NCI-H82 treated with DMSO at 0.1 percent for 48 hours (cell line): Measurements from ENCODE around the gene RDH16.
"Not testable (repeated sequence)": the region's sequence is repeated elsewhere in the genome, so short reads cannot be mapped to it uniquely, and the experiment has no call there.

Experiments used
- DNase-seq: peaks from one replicate; lab custom pipeline; 2025; ENCODE audit not compliant: unreplicated experiment; lab: John Stamatoyannopoulos, UW

RDH16 gene

GRCh38 chr12:56927281-56927680 is 30.1 kb downstream of the RDH16 start:
- DNase-seq, result no peak

GRCh38 chr12:56922031-56922430 is 35.4 kb downstream of the RDH16 start:
- no peak for DNase-seq

- DNase-seq, result no peak
Observed at GRCh38 chr12:56921346-56921745, 36.1 kb downstream of the RDH16 start.

GRCh38 chr12:56918139-56918538 is 39.3 kb downstream of the RDH16 start:
- not testable (repeated sequence) for DNase-seq

GRCh38 chr12:56916996-56917333 is 40.4 kb downstream of the RDH16 start:
- no peak for DNase-seq

GRCh38 chr12:56916296-56916995 is 41.0 kb downstream of the RDH16 start:
- DNase-seq, result no peak

- no peak for DNase-seq
Observed at GRCh38 chr12:56914724-56915123, 42.7 kb downstream of the RDH16 start.

GRCh38 chr12:56914256-56914655 is 43.2 kb downstream of the RDH16 start:
- DNase-seq, result no peak

GRCh38 chr12:56909403-56909802 is 48.0 kb downstream of the RDH16 start:
- not testable (repeated sequence) for DNase-seq

- DNase-seq, result no peak
Observed at GRCh38 chr12:56908136-56908535, 49.3 kb downstream of the RDH16 start.

GRCh38 chr12:56905852-56906251 is 51.6 kb downstream of the RDH16 start:
- DNase-seq, result no peak

GRCh38 chr12:56903374-56903773 is 54.0 kb downstream of the RDH16 start:
- DNase-seq, result no peak
